HEK293 (cell line): ENCODE measurements around the gene TESK2.

Experiments
- CTCF ChIA-PET: fragments of 350-600 bp; formaldehyde crosslinking; extraction: SDS; loops from one replicate; lab custom pipeline; 2021; ENCODE audit warnings: antibody characterized with exemption; lab: Yijun Ruan, JAX
- POLR2A ChIA-PET: fragments of 300-600 bp; formaldehyde crosslinking; extraction: SDS; loops from one replicate; lab custom pipeline; 2020; ENCODE audit warnings: antibody characterized with exemption, inconsistent platforms; lab: Yijun Ruan, JAX
- H3K27ac ChIP-seq: fragments of 200-500 bp; sonication (Bioruptor generic); 2 replicates; pipeline ENCODE4 v1.5.1; 2014; ENCODE audit warnings: low read depth, low read length, control low read depth, inconsistent platforms; ENCODE audit errors: extremely low read depth
- H3K36me3 ChIP-seq, 2 experiments: fragments of 200-500 bp in 1 of 2; sonication (Bioruptor generic) in 1 of 2; 1 replicate in 1 of 2; 2 replicates in 1 of 2; pipeline ENCODE4 v1.5.1; 2014 to 2017; ENCODE audit warnings: inconsistent platforms in 2 of 2, low read length in 2 of 2; ENCODE audit not compliant: control insufficient read depth in 2 of 2, insufficient read depth in 1 of 2
- H3K4me1 ChIP-seq: fragments of 200-500 bp; sonication (Bioruptor generic); 2 replicates; pipeline ENCODE4 v1.5.1; 2014; ENCODE audit warnings: mild to moderate bottlenecking, low read length, inconsistent platforms; ENCODE audit not compliant: control insufficient read depth, insufficient read depth
- H3K4me3 ChIP-seq: 2 replicates; pipeline ENCODE4 v1.5.1; 2011; ENCODE audit warnings: low read depth, mild to moderate bottlenecking, control low read depth, low read length, moderate library complexity
- H3K9me3 ChIP-seq: fragments of 200-500 bp; sonication (Bioruptor generic); 2 replicates; pipeline ENCODE4 v1.5.1; 2014; ENCODE audit warnings: low read depth, low read length, inconsistent platforms; ENCODE audit not compliant: control insufficient read depth, insufficient read depth
- OSR2 ChIP-seq: fragments of 450-650 bp; formaldehyde crosslinking; IDR thresholded peaks from 2 replicates; pipeline ENCODE4 v1.5.1; 2016; ENCODE audit warnings: missing biosample characterization, missing genetic modification characterization
- PATZ1 ChIP-seq: fragments of 450-650 bp; formaldehyde crosslinking; IDR thresholded peaks from 2 replicates; pipeline ENCODE4 v1.5.1; 2016; ENCODE audit warnings: missing biosample characterization, missing genetic modification characterization
- PRDM1 ChIP-seq: fragments of 450-650 bp; formaldehyde crosslinking; IDR thresholded peaks from 2 replicates; pipeline ENCODE4; 2016; ENCODE audit warnings: missing biosample characterization, missing genetic modification characterization
- PRDM6 ChIP-seq: fragments of 450-650 bp; formaldehyde crosslinking; IDR thresholded peaks from 2 replicates; pipeline ENCODE4 v1.5.1; 2017; ENCODE audit warnings: missing biosample characterization, missing genetic modification characterization
- YY1 ChIP-seq: fragments of 450-650 bp; formaldehyde crosslinking; IDR thresholded peaks from 2 replicates; pipeline ENCODE4 v1.5.1; 2018; ENCODE audit warnings: missing biosample characterization, missing genetic modification characterization
- ZBTB11 ChIP-seq: fragments of 450-650 bp; formaldehyde crosslinking; conservative IDR thresholded peaks from 2 replicates; pipeline ENCODE4 v1.5.1; 2016; ENCODE audit warnings: low read depth, missing biosample characterization, missing genetic modification characterization
- ZBTB26 ChIP-seq: fragments of 450-650 bp; formaldehyde crosslinking; optimal IDR thresholded peaks from 2 replicates; pipeline ENCODE3; 2016; ENCODE audit warnings: missing biosample characterization, mild to moderate bottlenecking, missing genetic modification characterization
- ZNF132 ChIP-seq: fragments of 450-650 bp; formaldehyde crosslinking; IDR thresholded peaks from 2 replicates; pipeline ENCODE4 v1.5.1; 2017; ENCODE audit warnings: missing biosample characterization, missing genetic modification characterization, borderline replicate concordance
- ZNF155 ChIP-seq: fragments of 450-650 bp; formaldehyde crosslinking; IDR thresholded peaks from 2 replicates; pipeline ENCODE4 v1.5.1; 2016; ENCODE audit warnings: missing biosample characterization, missing genetic modification characterization
- ZNF174 ChIP-seq: fragments of 450-650 bp; formaldehyde crosslinking; IDR thresholded peaks from 2 replicates; pipeline ENCODE4 v1.5.0; 2017; ENCODE audit warnings: missing biosample characterization, mild to moderate bottlenecking, missing genetic modification characterization
- ZNF184 ChIP-seq: fragments of 450-650 bp; IDR thresholded peaks from 2 replicates; pipeline ENCODE4 v1.5.1; 2018; ENCODE audit warnings: missing biosample characterization, mild to moderate bottlenecking, missing genetic modification characterization
- ZNF292 ChIP-seq: fragments of 450-650 bp; formaldehyde crosslinking; IDR thresholded peaks from 2 replicates; pipeline ENCODE4 v1.5.1; 2016; ENCODE audit warnings: low read depth, missing biosample characterization, missing genetic modification characterization, borderline replicate concordance
- ZNF449 ChIP-seq: fragments of 450-650 bp; formaldehyde crosslinking; IDR thresholded peaks from 2 replicates; pipeline ENCODE4 v1.5.1; 2017; ENCODE audit warnings: missing biosample characterization, mild to moderate bottlenecking, missing genetic modification characterization, moderate library complexity
- ZNF580 ChIP-seq: fragments of 450-650 bp; formaldehyde crosslinking; IDR thresholded peaks from 2 replicates; pipeline ENCODE4 v1.5.1; 2016; ENCODE audit warnings: missing biosample characterization, missing genetic modification characterization
- ZNF610 ChIP-seq: fragments of 450-650 bp; formaldehyde crosslinking; IDR thresholded peaks from 2 replicates; pipeline ENCODE4 v1.5.1; 2016; ENCODE audit warnings: missing biosample characterization, missing genetic modification characterization, borderline replicate concordance
- ZNF639 ChIP-seq: fragments of 450-650 bp; formaldehyde crosslinking; IDR thresholded peaks from 2 replicates; pipeline ENCODE4 v1.5.1; 2016; ENCODE audit warnings: missing biosample characterization, missing genetic modification characterization
- ZNF830 ChIP-seq: fragments of 450-650 bp; IDR thresholded peaks from 2 replicates; pipeline ENCODE4 v1.5.0; 2018; ENCODE audit warnings: missing biosample characterization, missing genetic modification characterization, low read depth, mild to moderate bottlenecking, moderate library complexity
- ZSCAN30 ChIP-seq: fragments of 450-650 bp; IDR thresholded peaks from 2 replicates; pipeline ENCODE4 v1.5.1; 2018; ENCODE audit warnings: missing biosample characterization, mild to moderate bottlenecking, missing genetic modification characterization, moderate library complexity
- ZXDB ChIP-seq: fragments of 450-650 bp; formaldehyde crosslinking; IDR thresholded peaks from 2 replicates; pipeline ENCODE4 v1.5.1; 2016; ENCODE audit warnings: missing biosample characterization, missing genetic modification characterization

TESK2 gene

GRCh38 chr1:45370575-45370974 is 120.4 kb downstream of the TESK2 start (continued):
- no peak for TF ChIP-seq ZBTB11 (tag by site-specific recombination)
- TF ChIP-seq ZNF580 (tag by site-specific recombination), result no peak
- TF ChIP-seq ZNF639 (tag by site-specific recombination), result no peak
- TF ChIP-seq ZNF610 (tag by site-specific recombination), result no peak
- no peak for TF ChIP-seq YY1
- no peak for TF ChIP-seq ZSCAN30
- no peak for TF ChIP-seq ZNF184 (tag by site-specific recombination)
- no peak for TF ChIP-seq ZNF132
- TF ChIP-seq PRDM1 (tag by site-specific recombination), result no peak
- TF ChIP-seq ZNF155 (tag by site-specific recombination), result no peak
- no peak for TF ChIP-seq ZNF292 (tag by site-specific recombination)
- TF ChIP-seq ZNF174 (tag by site-specific recombination), result no peak

GRCh38 chr1:45365051-45365450 is 125.9 kb downstream of the TESK2 start:
- TF ChIP-seq PATZ1 (tag by site-specific recombination) (no peak), ZXDB (tag by site-specific recombination) (no peak), PRDM6 (tag by site-specific recombination) (no peak), ZBTB26 (tag by site-specific recombination) (no peak), OSR2 (tag by site-specific recombination) (no peak), ZNF449 (no peak), ZNF830 (no peak)
- H3K4me1 ChIP-seq, result no peaks in the 10 kb centered on the region
- POLR2A ChIA-PET, result interaction anchor here (0.5 kb wide), 1 partner anchor 11 kb away, joined by 6 read pairs; no protein-coding TSS in a partner anchor
- CTCF ChIA-PET, result interaction anchor here (11.2 kb wide), 1 partner anchor 127 kb away, joined by 157 read pairs; the partner anchor contains the start of gene TESK2
- H3K27ac ChIP-seq, result no peak overlapping the region
- H3K4me3 ChIP-seq, result no peak overlapping the region
- H3K9me3 ChIP-seq, result no peaks in the 10 kb centered on the region
- H3K36me3 ChIP-seq, result no peaks in the 10 kb centered on the region
